Peyer's patch (tissue), 4 donors: ENCODE data around the gene BCL11A. TPM values are rescaled to one million over a fixed set of nuclear protein-coding genes. Genes with fewer than 3 reads are reported as not detected.
A peak's percentile ranks its signal among the peaks of the same experiment; 100 is the strongest.

Experiments used
- DNase-seq, 3 donors: peaks; one replicate each; pipeline ENCODE4 v3.0.0-alpha.2; 2017 to 2019
- H3K27ac ChIP-seq, 4 donors: fragments of 200-600 bp; sonication (generic); one replicate each; pipeline ENCODE4 v1.5.1; 2016 to 2019
- H3K27me3 ChIP-seq, 2 donors: fragments of 200-600 bp; sonication (generic); one replicate each; pipeline ENCODE4 v1.5.1; 2019
- H3K36me3 ChIP-seq, 3 donors: fragments of 200-600 bp; sonication (generic); one replicate each; pipeline ENCODE4 v1.5.1; 2016 to 2019
- H3K4me1 ChIP-seq, 4 donors: fragments of 200-600 bp; sonication (generic); one replicate each; pipeline ENCODE4 v1.5.1; 2016 to 2019
- H3K4me3 ChIP-seq, 4 donors: fragments of 200-600 bp; sonication (generic); 1 replicate in 3 of 4; 2 replicates in 1 of 4; pipeline ENCODE4 v1.5.1; 2016 to 2019; ENCODE audit warnings: mild to moderate bottlenecking in 1 of 4
- H3K9me3 ChIP-seq, 4 donors: fragments of 200-600 bp; sonication (generic); one replicate each; pipeline ENCODE4 v1.5.1; 2016 to 2019; ENCODE audit warnings: mild to moderate bottlenecking in 1 of 4
- CTCF ChIP-seq, 6 experiments: fragments of 450-650 bp in 4 of 6; fragments of 200-600 bp in 2 of 6; sonication (generic) in 1 of 6; IDR thresholded peaks; one replicate each; pipeline ENCODE4 v1.5.1; 2017 to 2019; ENCODE audit warnings: antibody characterized with exemption in 6 of 6, mild to moderate bottlenecking in 3 of 6, moderate library complexity in 1 of 6
- POLR2A ChIP-seq, 2 donors: fragments of 450-650 bp; IDR thresholded peaks; one replicate each; pipeline ENCODE4 v1.5.1; 2017; ENCODE audit warnings: antibody characterized with exemption in 2 of 2, mild to moderate bottlenecking in 2 of 2, moderate library complexity in 2 of 2
- total RNA-seq, 4 donors: library from RNA; depleted of rRNA; stranded (reverse); fragments of >200 nt; gene quantifications; one replicate each; pipeline ENCODE4 v1.1.0, GENCODE V29; 2016

The BCL11A gene
- total RNA-seq, 4 donors from 2014 or later: 35.4 to 94.9 (median 68.8) TPM

- H3K27me3 ChIP-seq: no peaks in the 10 kb centered on the region
- TF ChIP-seq POLR2A (IDR thresholded peaks at IDR 0.05) (no peak), CTCF (IDR thresholded peaks at IDR 0.05) (no peak)
- no peak for DNase-seq
These were observed 60.9 kb downstream of the BCL11A start for GRCh38 chr2:60492548-60492947.

GRCh38 chr2:60490848-60491247, 62.6 kb downstream of the BCL11A start:
- Histone ChIP-seq H3K4me1 (peaks cover 0 to 17% (median 9%) of the 10 kb centered on the region in 4 donors), H3K36me3 (no peaks in the 10 kb centered on the region), H3K27ac (peak overlapping the region in 1 of 4 donors; percentile 59), H3K9me3 (no peaks in the 10 kb centered on the region), H3K27me3 (no peaks in the 10 kb centered on the region), H3K4me3 (no peak overlapping the region)
- DNase-seq: no peak
- TF ChIP-seq POLR2A (IDR thresholded peaks at IDR 0.05): no peak
- TF ChIP-seq CTCF (IDR thresholded peaks at IDR 0.05): no peak

More at GRCh38 chr2:60492548-60492947, 60.9 kb downstream of the BCL11A start:
- peaks cover 0 to 17% (median 9%) of the 10 kb centered on the region in 4 donors for H3K4me1 ChIP-seq
- H3K4me3 ChIP-seq: no peak overlapping the region
- H3K36me3 ChIP-seq: no peaks in the 10 kb centered on the region
- peak overlapping the region in 2 of 4 donors; percentile 36 to 59 for H3K27ac ChIP-seq
- H3K9me3 ChIP-seq: no peaks in the 10 kb centered on the region

- no peak overlapping the region for H3K4me3 ChIP-seq
- H3K27me3 ChIP-seq: no peaks in the 10 kb centered on the region
- peak overlapping the region in 1 of 4 donors; percentile 59 for H3K27ac ChIP-seq
- peaks cover 0 to 17% (median 7%) of the 10 kb centered on the region in 4 donors for H3K4me1 ChIP-seq
- no peak for DNase-seq
- TF ChIP-seq CTCF (IDR thresholded peaks at IDR 0.05): no peak
- no peak for TF ChIP-seq POLR2A (IDR thresholded peaks at IDR 0.05)
- H3K9me3 ChIP-seq: no peaks in the 10 kb centered on the region
- H3K36me3 ChIP-seq: no peaks in the 10 kb centered on the region
These were observed 63.0 kb downstream of the BCL11A start for GRCh38 chr2:60490441-60490840.

GRCh38 chr2:60489289-60489688, 64.2 kb downstream of the BCL11A start:
- Histone ChIP-seq H3K27me3 (no peaks in the 10 kb centered on the region), H3K4me3 (no peak overlapping the region), H3K27ac (peak overlapping the region in 1 of 4 donors; percentile 59), H3K9me3 (no peaks in the 10 kb centered on the region), H3K4me1 (peaks cover 0 to 19% (median 3%) of the 10 kb centered on the region in 4 donors), H3K36me3 (no peaks in the 10 kb centered on the region)
- TF ChIP-seq POLR2A (IDR thresholded peaks at IDR 0.05) (no peak), CTCF (IDR thresholded peaks at IDR 0.05) (no peak)
- no peak for DNase-seq

GRCh38 chr2:60488291-60488690, 65.2 kb downstream of the BCL11A start:
- Histone ChIP-seq H3K4me1 (peaks cover 0 to 15% (median under 1%) of the 10 kb centered on the region in 4 donors), H3K36me3 (no peaks in the 10 kb centered on the region), H3K27ac (peak overlapping the region in 1 of 4 donors; percentile 59), H3K9me3 (no peaks in the 10 kb centered on the region), H3K27me3 (no peaks in the 10 kb centered on the region), H3K4me3 (no peak overlapping the region)
- DNase-seq: no peak
- no peak for TF ChIP-seq POLR2A (IDR thresholded peaks at IDR 0.05)
- no peak for TF ChIP-seq CTCF (IDR thresholded peaks at IDR 0.05)

GRCh38 chr2:60487174-60487573, 66.3 kb downstream of the BCL11A start:
- Histone ChIP-seq H3K36me3 (no peaks in the 10 kb centered on the region), H3K27me3 (no peaks in the 10 kb centered on the region), H3K27ac (peak overlapping the region in 1 of 4 donors; percentile 69), H3K9me3 (no peaks in the 10 kb centered on the region), H3K4me3 (no peak overlapping the region), H3K4me1 (peaks cover 0 to 12% (median 7%) of the 10 kb centered on the region in 4 donors)
- no peak for DNase-seq
- TF ChIP-seq CTCF (IDR thresholded peaks at IDR 0.05) (no peak), POLR2A (IDR thresholded peaks at IDR 0.05) (no peak)
